Measurements from ENCODE around the gene SASS6. TPM values are rescaled to one million over a fixed set of nuclear protein-coding genes. Genes with fewer than 3 reads are reported as not detected.

Gene SASS6
- polyA plus RNA-seq, 1 of the 3 experiments (the other 2 are of a cell fraction): 0.48 TPM

DNA sequence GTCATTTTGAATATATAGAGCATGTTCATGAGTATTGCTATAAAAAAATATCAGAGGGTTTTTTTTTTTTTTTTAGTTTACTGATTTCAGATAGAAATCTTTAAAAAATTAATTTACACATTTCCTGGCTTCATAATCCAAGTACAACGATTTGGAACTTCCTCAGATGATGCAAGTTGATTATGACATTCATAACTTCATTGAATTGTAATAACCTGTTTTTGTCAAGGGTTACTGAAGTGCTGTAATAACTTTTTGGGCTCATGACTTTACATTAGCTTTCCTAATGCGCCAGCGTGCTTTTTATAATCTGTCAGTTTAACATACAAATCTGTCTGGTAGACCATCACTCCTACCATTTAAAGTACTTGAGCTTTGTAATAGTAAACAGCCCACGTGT is 81.3 kb downstream of the SASS6 start:
- no peak for DNase-seq
- Histone ChIP-seq H3K9me2 (no peaks in the 10 kb centered on the region), H3K4me3 (ENCODE audit: low read depth in 2 of 2, low read length in 1 of 2) (no peak overlapping the region), H3K27me3 (ENCODE audit: insufficient read depth) (no peaks in the 10 kb centered on the region), H3K27ac (ENCODE audit: low read depth in 2 of 2, low read length in 1 of 2) (no peak overlapping the region), H3K79me2 (ENCODE audit: insufficient read depth) (peaks cover 83% of the 10 kb centered on the region), H3K4me2 (no peak overlapping the region), H3K9me3 (no peaks in the 10 kb centered on the region), H4K20me1 (ENCODE audit: insufficient read depth) (peaks cover 23% of the 10 kb centered on the region; the same call in 1 of the 2 replicates), H3K36me3 (replicated peaks in 1 of 2; ENCODE audit: control insufficient read depth in 1 of 2, insufficient read depth in 2 of 2, low read length in 1 of 2) (peaks cover 2 to 12% of the 10 kb centered on the region in 2 experiments), H3F3A (replicated peaks; ENCODE audit: insufficient read depth) (peaks cover 6% of the 10 kb centered on the region), H3K4me1 (ENCODE audit: control insufficient read depth in 1 of 2, insufficient read depth in 2 of 2, low read depth in 1 of 2, low read length in 1 of 2) (peaks cover 3 to 8% of the 10 kb centered on the region in 2 experiments; a peak in 3 of 4 replicates), H3K9ac (no peak overlapping the region), H2AFZ (ENCODE audit: low read depth) (no peak overlapping the region)
- POLR2A ChIA-PET: no interaction called here
- TF ChIP-seq, protein P1, sequence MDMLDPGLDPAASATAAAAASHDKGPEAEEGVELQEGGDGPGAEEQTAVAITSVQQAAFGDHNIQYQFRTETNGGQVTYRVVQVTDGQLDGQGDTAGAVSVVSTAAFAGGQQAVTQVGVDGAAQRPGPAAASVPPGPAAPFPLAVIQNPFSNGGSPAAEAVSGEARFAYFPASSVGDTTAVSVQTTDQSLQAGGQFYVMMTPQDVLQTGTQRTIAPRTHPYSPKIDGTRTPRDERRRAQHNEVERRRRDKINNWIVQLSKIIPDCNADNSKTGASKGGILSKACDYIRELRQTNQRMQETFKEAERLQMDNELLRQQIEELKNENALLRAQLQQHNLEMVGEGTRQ (IDR thresholded peaks at IDR 0.05; ENCODE audit: borderline replicate concordance, low read depth, low read length): no peak
- TF ChIP-seq FOXJ3 (CRISPR knock-in tag; IDR thresholded peaks at IDR 0.05) (no peak), EZH2phosphoT487 (IDR thresholded peaks at IDR 0.05; ENCODE audit: borderline replicate concordance, low read depth) (no peak), ELF1 (IDR thresholded peaks at IDR 0.05) (no peak), JUND (IDR thresholded peaks at IDR 0.05) (no peak), TEAD4 (IDR thresholded peaks at IDR 0.05; ENCODE audit: borderline replicate concordance, insufficient read depth) (no peak), SMC3 (IDR thresholded peaks at IDR 0.05; ENCODE audit: low read depth, low read length) (no peak), NRF1 (IDR thresholded peaks at IDR 0.05; ENCODE audit: low read depth, low read length) (no peak), TAF1 (IDR thresholded peaks at IDR 0.05; ENCODE audit: borderline replicate concordance, low read depth, low read length) (no peak), GATA2 (CRISPR knock-in tag; IDR thresholded peaks at IDR 0.05) (no peak), RXRA (IDR thresholded peaks at IDR 0.05; ENCODE audit: borderline replicate concordance, low read depth) (no peak)
- TF ChIP-seq, protein P2, sequence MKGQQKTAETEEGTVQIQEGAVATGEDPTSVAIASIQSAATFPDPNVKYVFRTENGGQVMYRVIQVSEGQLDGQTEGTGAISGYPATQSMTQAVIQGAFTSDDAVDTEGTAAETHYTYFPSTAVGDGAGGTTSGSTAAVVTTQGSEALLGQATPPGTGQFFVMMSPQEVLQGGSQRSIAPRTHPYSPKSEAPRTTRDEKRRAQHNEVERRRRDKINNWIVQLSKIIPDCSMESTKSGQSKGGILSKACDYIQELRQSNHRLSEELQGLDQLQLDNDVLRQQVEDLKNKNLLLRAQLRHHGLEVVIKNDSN (IDR thresholded peaks at IDR 0.05; ENCODE audit: borderline replicate concordance, low read depth): no peak
- TF ChIP-seq, protein P3, sequence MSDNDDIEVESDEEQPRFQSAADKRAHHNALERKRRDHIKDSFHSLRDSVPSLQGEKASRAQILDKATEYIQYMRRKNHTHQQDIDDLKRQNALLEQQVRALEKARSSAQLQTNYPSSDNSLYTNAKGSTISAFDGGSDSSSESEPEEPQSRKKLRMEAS (IDR thresholded peaks at IDR 0.05; ENCODE audit: low read depth): no peak
- TF ChIP-seq, protein P4, sequence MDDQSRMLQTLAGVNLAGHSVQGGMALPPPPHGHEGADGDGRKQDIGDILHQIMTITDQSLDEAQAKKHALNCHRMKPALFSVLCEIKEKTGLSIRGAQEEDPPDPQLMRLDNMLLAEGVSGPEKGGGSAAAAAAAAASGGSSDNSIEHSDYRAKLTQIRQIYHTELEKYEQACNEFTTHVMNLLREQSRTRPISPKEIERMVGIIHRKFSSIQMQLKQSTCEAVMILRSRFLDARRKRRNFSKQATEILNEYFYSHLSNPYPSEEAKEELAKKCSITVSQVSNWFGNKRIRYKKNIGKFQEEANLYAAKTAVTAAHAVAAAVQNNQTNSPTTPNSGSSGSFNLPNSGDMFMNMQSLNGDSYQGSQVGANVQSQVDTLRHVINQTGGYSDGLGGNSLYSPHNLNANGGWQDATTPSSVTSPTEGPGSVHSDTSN (IDR thresholded peaks at IDR 0.05): no peak
- TF ChIP-seq, protein P5, sequence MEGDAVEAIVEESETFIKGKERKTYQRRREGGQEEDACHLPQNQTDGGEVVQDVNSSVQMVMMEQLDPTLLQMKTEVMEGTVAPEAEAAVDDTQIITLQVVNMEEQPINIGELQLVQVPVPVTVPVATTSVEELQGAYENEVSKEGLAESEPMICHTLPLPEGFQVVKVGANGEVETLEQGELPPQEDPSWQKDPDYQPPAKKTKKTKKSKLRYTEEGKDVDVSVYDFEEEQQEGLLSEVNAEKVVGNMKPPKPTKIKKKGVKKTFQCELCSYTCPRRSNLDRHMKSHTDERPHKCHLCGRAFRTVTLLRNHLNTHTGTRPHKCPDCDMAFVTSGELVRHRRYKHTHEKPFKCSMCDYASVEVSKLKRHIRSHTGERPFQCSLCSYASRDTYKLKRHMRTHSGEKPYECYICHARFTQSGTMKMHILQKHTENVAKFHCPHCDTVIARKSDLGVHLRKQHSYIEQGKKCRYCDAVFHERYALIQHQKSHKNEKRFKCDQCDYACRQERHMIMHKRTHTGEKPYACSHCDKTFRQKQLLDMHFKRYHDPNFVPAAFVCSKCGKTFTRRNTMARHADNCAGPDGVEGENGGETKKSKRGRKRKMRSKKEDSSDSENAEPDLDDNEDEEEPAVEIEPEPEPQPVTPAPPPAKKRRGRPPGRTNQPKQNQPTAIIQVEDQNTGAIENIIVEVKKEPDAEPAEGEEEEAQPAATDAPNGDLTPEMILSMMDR (IDR thresholded peaks at IDR 0.05): no peak
- 90% methylated on average over 4 of the region's 4 CpGs for WGBS (ENCODE audit: low lambda C conversion rate)
- CTCF ChIA-PET: interaction anchor here (1.1 kb wide), 1 partner anchor 21 kb away, joined by 3 read pairs; no protein-coding TSS in a partner anchor
